ENCODE measurements around the gene MAEA. TPM values are rescaled to one million over a fixed set of nuclear protein-coding genes. Genes with fewer than 3 reads are reported as not detected.

Gene MAEA
- total and polyA plus RNA-seq, 10 of the 15 experiments (the other 5 are each of a cell fraction or from before 2014, with no cell fraction given), result 3.6 to 67.1 (median 54.6) TPM

- ChIA-PET POLR2A (interaction anchor here (0.5 to 1.4 kb wide), 3 partner anchors 9 to 325 kb away, joined by 3 to 8 read pairs (median 3); partner anchors contain the start of gene UVSSA), CTCF (interaction anchor here (1.0 to 1.5 kb wide), 3 partner anchors 9 to 130 kb away, joined by 3 to 4 read pairs (median 3); no protein-coding TSS in a partner anchor), SMC1A (ENCODE audit: uncharacterized antibody, unreplicated experiment) (no interaction called here), RAD21 (ENCODE audit: unreplicated experiment) (no interaction called here)
- Histone ChIP-seq H3K27ac (ENCODE audit: control insufficient read depth, insufficient read depth) (peak overlapping the region; percentile 55), H3K4me1 (ENCODE audit: control insufficient read depth, insufficient read depth, low read length) (peaks cover 11% of the 10 kb centered on the region), H3K79me2 (ENCODE audit: control insufficient read depth, insufficient read depth, low read length) (no peaks in the 10 kb centered on the region), H3K27me3 (replicated peaks in 1 of 2; ENCODE audit: control insufficient read depth in 2 of 2, insufficient read depth in 2 of 2, low read length in 1 of 2) (no peaks in the 10 kb centered on the region), H3K9ac (ENCODE audit: control insufficient read depth, insufficient read depth, low read length) (no peak overlapping the region), H3K36me3 (ENCODE audit: control insufficient read depth in 2 of 2, insufficient read depth in 2 of 2, low read length in 1 of 2) (no peaks in the 10 kb centered on the region), H3K4me2 (ENCODE audit: control insufficient read depth, insufficient read depth) (no peak overlapping the region), H2AFZ (ENCODE audit: control insufficient read depth, low read depth, low read length) (no peak overlapping the region; the same call in 1 of the 2 replicates), H3K4me3 (no peak overlapping the region), H4K20me1 (ENCODE audit: control insufficient read depth, insufficient read depth) (no peaks in the 10 kb centered on the region), H3K9me3 (replicated peaks; ENCODE audit: control insufficient read depth, insufficient read depth, low read length) (peaks cover 8% of the 10 kb centered on the region)
- no TSS peak for BruUV-seq (replicated peaks)
- DNase-seq (ENCODE audit: low read depth, low spot score) (no peak), FAIRE-seq (no peak), ATAC-seq (peak; percentile 17; the same call in 2 of the 3 replicates)
- intact Hi-C loops (cut with micrococcal nuclease; ENCODE audit: unreplicated experiment), result no loop called here
- 79% methylated on average over 24 of the region's 24 CpGs for WGBS (ENCODE audit: insufficient coverage, insufficient replicate concordance, low lambda C conversion rate, missing lambda C conversion rate)
- in situ Hi-C loops (cut with MboI), result no loop called here
- TF ChIP-seq MYB (IDR thresholded peaks at IDR 0.05; ENCODE audit: borderline replicate concordance, low read depth, low read length), result no peak
- TF ChIP-seq, protein P1, sequence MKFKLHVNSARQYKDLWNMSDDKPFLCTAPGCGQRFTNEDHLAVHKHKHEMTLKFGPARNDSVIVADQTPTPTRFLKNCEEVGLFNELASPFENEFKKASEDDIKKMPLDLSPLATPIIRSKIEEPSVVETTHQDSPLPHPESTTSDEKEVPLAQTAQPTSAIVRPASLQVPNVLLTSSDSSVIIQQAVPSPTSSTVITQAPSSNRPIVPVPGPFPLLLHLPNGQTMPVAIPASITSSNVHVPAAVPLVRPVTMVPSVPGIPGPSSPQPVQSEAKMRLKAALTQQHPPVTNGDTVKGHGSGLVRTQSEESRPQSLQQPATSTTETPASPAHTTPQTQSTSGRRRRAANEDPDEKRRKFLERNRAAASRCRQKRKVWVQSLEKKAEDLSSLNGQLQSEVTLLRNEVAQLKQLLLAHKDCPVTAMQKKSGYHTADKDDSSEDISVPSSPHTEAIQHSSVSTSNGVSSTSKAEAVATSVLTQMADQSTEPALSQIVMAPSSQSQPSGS (IDR thresholded peaks at IDR 0.05; ENCODE audit: low read length), result no peak
- no peak for TF ChIP-seq SRF (IDR thresholded peaks at IDR 0.05; ENCODE audit: low read depth in 2 of 2, low read length in 2 of 2)
- TF ChIP-seq HCFC1 (IDR thresholded peaks at IDR 0.05; ENCODE audit: low read length), result no peak
- TF ChIP-seq IRF5 (IDR thresholded peaks at IDR 0.05; ENCODE audit: borderline replicate concordance), result no peak
- TF ChIP-seq, protein P2, sequence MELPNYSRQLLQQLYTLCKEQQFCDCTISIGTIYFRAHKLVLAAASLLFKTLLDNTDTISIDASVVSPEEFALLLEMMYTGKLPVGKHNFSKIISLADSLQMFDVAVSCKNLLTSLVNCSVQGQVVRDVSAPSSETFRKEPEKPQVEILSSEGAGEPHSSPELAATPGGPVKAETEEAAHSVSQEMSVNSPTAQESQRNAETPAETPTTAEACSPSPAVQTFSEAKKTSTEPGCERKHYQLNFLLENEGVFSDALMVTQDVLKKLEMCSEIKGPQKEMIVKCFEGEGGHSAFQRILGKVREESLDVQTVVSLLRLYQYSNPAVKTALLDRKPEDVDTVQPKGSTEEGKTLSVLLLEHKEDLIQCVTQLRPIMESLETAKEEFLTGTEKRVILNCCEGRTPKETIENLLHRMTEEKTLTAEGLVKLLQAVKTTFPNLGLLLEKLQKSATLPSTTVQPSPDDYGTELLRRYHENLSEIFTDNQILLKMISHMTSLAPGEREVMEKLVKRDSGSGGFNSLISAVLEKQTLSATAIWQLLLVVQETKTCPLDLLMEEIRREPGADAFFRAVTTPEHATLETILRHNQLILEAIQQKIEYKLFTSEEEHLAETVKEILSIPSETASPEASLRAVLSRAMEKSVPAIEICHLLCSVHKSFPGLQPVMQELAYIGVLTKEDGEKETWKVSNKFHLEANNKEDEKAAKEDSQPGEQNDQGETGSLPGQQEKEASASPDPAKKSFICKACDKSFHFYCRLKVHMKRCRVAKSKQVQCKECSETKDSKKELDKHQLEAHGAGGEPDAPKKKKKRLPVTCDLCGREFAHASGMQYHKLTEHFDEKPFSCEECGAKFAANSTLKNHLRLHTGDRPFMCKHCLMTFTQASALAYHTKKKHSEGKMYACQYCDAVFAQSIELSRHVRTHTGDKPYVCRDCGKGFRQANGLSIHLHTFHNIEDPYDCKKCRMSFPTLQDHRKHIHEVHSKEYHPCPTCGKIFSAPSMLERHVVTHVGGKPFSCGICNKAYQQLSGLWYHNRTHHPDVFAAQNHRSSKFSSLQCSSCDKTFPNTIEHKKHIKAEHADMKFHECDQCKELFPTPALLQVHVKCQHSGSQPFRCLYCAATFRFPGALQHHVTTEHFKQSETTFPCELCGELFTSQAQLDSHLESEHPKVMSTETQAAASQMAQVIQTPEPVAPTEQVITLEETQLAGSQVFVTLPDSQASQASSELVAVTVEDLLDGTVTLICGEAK (IDR thresholded peaks at IDR 0.05; ENCODE audit: borderline replicate concordance), result no peak
- no peak for TF ChIP-seq TAF1 (IDR thresholded peaks at IDR 0.05; ENCODE audit: borderline replicate concordance, low read depth, low read length)
- TF ChIP-seq, protein P3, sequence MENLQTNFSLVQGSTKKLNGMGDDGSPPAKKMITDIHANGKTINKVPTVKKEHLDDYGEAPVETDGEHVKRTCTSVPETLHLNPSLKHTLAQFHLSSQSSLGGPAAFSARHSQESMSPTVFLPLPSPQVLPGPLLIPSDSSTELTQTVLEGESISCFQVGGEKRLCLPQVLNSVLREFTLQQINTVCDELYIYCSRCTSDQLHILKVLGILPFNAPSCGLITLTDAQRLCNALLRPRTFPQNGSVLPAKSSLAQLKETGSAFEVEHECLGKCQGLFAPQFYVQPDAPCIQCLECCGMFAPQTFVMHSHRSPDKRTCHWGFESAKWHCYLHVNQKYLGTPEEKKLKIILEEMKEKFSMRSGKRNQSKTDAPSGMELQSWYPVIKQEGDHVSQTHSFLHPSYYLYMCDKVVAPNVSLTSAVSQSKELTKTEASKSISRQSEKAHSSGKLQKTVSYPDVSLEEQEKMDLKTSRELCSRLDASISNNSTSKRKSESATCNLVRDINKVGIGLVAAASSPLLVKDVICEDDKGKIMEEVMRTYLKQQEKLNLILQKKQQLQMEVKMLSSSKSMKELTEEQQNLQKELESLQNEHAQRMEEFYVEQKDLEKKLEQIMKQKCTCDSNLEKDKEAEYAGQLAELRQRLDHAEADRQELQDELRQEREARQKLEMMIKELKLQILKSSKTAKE (IDR thresholded peaks at IDR 0.05; ENCODE audit: low read depth, poor library complexity, severe bottlenecking), result no peak
- TF ChIP-seq, protein P4, sequence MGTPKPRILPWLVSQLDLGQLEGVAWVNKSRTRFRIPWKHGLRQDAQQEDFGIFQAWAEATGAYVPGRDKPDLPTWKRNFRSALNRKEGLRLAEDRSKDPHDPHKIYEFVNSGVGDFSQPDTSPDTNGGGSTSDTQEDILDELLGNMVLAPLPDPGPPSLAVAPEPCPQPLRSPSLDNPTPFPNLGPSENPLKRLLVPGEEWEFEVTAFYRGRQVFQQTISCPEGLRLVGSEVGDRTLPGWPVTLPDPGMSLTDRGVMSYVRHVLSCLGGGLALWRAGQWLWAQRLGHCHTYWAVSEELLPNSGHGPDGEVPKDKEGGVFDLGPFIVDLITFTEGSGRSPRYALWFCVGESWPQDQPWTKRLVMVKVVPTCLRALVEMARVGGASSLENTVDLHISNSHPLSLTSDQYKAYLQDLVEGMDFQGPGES (IDR thresholded peaks at IDR 0.05), result no peak
- no peak for TF ChIP-seq SIN3A (IDR thresholded peaks at IDR 0.05; ENCODE audit: low read depth, low read length)
- TF ChIP-seq MYC (IDR thresholded peaks at IDR 0.05; ENCODE audit: insufficient read depth, insufficient read length, insufficient replicate concordance, low read length, severe bottlenecking), result no peak
- TF ChIP-seq CREB1 (IDR thresholded peaks at IDR 0.05; ENCODE audit: low read depth), result no peak
Observed at GRCh38 chr4:1260418-1261106, 29.1 kb upstream of the MAEA start.

Measured in GM12878 (cell line).